Lower lobe of right lung (tissue), 2 donors: ENCODE results near the gene MARCHF2. TPM values are rescaled to one million over a fixed set of nuclear protein-coding genes. Genes with fewer than 3 reads are reported as not detected.
A peak's percentile ranks its signal among the peaks of the same experiment; 100 is the strongest.
"Not testable (repeated sequence)": the region's sequence is repeated elsewhere in the genome, so short reads cannot be mapped to it uniquely, and the experiment has no call there.

Source experiments
- ATAC-seq, 2 donors: fragments of 200-7000 bp; cut with Tn5 transposase; one replicate each; pipeline ENCODE4 v1.9.1; 2020 to 2022; ENCODE audit warnings: mild to moderate bottlenecking in 2 of 2, moderate library complexity in 2 of 2
- DNase-seq: peaks from one replicate; pipeline ENCODE4 v3.0.0-alpha.2; 2020
- H3K27ac ChIP-seq: fragments of 200-600 bp; one replicate; pipeline ENCODE4 v1.8.0; 2022
- H3K27me3 ChIP-seq: fragments of 200-600 bp; one replicate; pipeline ENCODE4 v1.8.0; 2022; ENCODE audit warnings: low read depth
- H3K36me3 ChIP-seq: fragments of 200-600 bp; one replicate; pipeline ENCODE4 v1.8.0; 2022; ENCODE audit warnings: mild to moderate bottlenecking
- H3K4me1 ChIP-seq: fragments of 200-600 bp; one replicate; pipeline ENCODE4 v1.8.0; 2022
- H3K4me3 ChIP-seq: fragments of 200-600 bp; one replicate; pipeline ENCODE4 v1.8.0; 2022; ENCODE audit warnings: mild to moderate bottlenecking
- H3K9me3 ChIP-seq: fragments of 200-600 bp; one replicate; pipeline ENCODE4 v1.8.0; 2022
- intact Hi-C: fragments of 100-400 bp; cut with DNase I; formaldehyde crosslinking; loops from one replicate; pipeline ENCODE4 v1.11.0; 2022
- total RNA-seq: library from RNA; stranded (reverse); fragmentation: NEBNext Ultra II Directional; extraction: Animal tissue kit (Norgen Biotek cat#: 25700); gene quantifications from one replicate; pipeline ENCODE4 v1.2.1, GENCODE V29; 2021
- TF ChIP-seq, protein P1 (sequence below): fragments of 200-600 bp; IDR thresholded peaks from one replicate; pipeline ENCODE4 v1.8.0; 2022; ENCODE audit warnings: antibody characterized with exemption, mild to moderate bottlenecking
- donor health status: DM: no; HTN: yes; CAD: no; lungs with severe emphysema.

The MARCHF2 gene
- total RNA-seq, 1 donor from 2014 or later = 60.1 TPM

DNA sequence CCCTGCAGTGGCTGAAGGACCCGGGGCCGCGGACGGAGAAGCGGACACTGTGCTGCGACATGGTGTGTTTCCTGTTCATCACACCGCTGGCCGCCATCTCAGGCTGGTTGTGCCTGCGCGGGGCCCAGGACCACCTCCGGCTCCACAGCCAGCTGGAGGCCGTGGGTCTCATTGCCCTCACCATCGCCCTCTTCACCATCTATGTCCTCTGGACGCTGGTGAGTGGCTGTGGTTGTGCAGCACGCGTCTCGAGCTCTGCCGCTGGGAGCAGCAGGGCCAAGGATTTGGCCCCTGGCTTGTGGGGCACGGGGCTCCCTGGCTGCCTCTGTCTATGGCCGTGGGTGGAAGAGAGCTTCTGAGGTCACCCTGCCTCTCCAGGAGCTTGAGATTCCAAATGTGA, 17.5 kb downstream of the MARCHF2 start:
- intact Hi-C loops = no loop called here
- TF ChIP-seq, protein P1, sequence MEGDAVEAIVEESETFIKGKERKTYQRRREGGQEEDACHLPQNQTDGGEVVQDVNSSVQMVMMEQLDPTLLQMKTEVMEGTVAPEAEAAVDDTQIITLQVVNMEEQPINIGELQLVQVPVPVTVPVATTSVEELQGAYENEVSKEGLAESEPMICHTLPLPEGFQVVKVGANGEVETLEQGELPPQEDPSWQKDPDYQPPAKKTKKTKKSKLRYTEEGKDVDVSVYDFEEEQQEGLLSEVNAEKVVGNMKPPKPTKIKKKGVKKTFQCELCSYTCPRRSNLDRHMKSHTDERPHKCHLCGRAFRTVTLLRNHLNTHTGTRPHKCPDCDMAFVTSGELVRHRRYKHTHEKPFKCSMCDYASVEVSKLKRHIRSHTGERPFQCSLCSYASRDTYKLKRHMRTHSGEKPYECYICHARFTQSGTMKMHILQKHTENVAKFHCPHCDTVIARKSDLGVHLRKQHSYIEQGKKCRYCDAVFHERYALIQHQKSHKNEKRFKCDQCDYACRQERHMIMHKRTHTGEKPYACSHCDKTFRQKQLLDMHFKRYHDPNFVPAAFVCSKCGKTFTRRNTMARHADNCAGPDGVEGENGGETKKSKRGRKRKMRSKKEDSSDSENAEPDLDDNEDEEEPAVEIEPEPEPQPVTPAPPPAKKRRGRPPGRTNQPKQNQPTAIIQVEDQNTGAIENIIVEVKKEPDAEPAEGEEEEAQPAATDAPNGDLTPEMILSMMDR = no peak
- DNase-seq (no peak), ATAC-seq (no peak)
- no peak overlapping the region for H3K27ac ChIP-seq
- no peaks in the 10 kb centered on the region for H3K27me3 ChIP-seq
- H3K36me3 ChIP-seq = peaks cover 47% of the 10 kb centered on the region
- no peaks in the 10 kb centered on the region for H3K9me3 ChIP-seq
- peaks cover 13% of the 10 kb centered on the region for H3K4me1 ChIP-seq
- H3K4me3 ChIP-seq = no peak overlapping the region

- ATAC-seq = no peak
- no peaks in the 10 kb centered on the region for H3K9me3 ChIP-seq
Measured at GRCh38 chr19:8438236-8438635, 25.1 kb downstream of the MARCHF2 start.

DNA sequence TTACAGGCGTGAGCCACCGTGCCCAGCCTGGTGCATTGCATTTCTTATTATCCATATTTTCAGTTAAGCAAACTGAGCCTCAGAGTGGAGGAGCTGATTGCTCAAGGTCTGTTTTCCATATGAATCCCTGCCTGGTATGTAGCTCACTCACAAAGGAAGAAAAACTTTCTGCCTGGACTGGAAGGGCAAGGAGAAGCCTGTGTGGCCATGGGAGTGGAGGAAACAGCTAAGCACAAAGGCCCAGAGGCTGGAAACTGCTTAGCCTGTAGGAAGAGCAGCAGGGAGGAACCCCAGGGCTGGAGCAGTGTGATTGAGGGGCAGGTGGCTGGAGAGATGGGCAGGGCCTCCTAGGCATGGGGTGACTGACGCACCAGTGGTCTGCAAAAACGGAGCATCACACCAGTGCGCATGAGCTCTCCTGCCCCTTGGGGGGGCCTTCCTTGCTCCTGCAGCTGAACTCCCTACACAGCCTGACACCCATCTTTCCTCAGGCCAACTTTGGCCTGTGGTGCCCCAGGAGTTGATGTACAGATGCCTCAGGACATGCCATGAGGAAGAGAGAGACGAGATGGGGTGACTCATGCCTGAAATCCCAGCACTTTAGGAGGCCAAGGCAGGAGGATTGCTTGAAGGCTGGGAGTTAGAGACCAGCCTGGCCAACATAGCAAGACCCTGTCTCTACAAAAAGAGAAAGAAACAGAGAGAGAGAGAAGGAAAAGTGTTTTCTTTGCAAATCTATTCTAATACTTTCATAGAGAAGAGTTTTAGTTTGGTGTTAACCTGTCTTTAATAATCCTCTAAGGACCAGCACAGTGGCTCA, 28.8 kb downstream of the MARCHF2 start:
- TF ChIP-seq, protein P1 = no peak
- peaks cover 22% of the 10 kb centered on the region for H3K4me1 ChIP-seq
- intact Hi-C loops = no loop called here
- peaks cover 29% of the 10 kb centered on the region for H3K36me3 ChIP-seq
- DNase-seq (no peak), ATAC-seq (no peak)
- no peaks in the 10 kb centered on the region for H3K27me3 ChIP-seq
- no peaks in the 10 kb centered on the region for H3K9me3 ChIP-seq
- no peak overlapping the region for H3K27ac ChIP-seq
- H3K4me3 ChIP-seq = no peak overlapping the region

More at GRCh38 chr19:8438236-8438635, 25.1 kb downstream of the MARCHF2 start:
- Histone ChIP-seq H3K27me3 (no peaks in the 10 kb centered on the region), H3K27ac (no peak overlapping the region), H3K4me3 (no peak overlapping the region), H3K4me1 (peaks cover 13% of the 10 kb centered on the region), H3K36me3 (peaks cover 24% of the 10 kb centered on the region)
- intact Hi-C loops = no loop called here
- TF ChIP-seq, protein P1 = no peak
- no peak for DNase-seq

DNA sequence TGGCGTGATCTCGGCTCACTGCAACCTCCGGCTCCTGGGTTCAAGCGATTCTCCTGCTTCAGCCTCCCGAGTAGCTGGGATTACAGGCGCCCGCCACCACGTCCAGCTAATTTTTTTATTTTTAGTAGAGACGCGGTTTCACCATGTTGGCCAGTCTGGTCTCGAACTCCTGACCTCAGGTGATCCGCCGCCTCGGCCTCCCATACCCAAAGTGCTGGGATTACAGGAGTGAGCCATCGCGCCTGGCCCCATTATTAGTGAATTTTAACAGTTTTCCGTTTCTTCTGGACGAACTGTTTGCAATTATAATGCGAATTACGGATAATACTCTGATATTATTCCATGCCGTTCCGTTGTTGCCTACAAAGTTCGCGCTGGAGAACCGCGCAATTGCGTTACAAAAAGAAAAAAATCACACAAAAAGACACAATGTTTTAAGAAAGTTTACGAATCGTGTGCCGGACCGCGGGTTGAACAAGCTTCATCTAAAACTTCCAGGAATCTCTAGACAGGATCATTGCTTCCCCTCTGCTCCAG, 31.1 kb downstream of the MARCHF2 start:
- DNase-seq = not testable (repeated sequence)

DNA sequence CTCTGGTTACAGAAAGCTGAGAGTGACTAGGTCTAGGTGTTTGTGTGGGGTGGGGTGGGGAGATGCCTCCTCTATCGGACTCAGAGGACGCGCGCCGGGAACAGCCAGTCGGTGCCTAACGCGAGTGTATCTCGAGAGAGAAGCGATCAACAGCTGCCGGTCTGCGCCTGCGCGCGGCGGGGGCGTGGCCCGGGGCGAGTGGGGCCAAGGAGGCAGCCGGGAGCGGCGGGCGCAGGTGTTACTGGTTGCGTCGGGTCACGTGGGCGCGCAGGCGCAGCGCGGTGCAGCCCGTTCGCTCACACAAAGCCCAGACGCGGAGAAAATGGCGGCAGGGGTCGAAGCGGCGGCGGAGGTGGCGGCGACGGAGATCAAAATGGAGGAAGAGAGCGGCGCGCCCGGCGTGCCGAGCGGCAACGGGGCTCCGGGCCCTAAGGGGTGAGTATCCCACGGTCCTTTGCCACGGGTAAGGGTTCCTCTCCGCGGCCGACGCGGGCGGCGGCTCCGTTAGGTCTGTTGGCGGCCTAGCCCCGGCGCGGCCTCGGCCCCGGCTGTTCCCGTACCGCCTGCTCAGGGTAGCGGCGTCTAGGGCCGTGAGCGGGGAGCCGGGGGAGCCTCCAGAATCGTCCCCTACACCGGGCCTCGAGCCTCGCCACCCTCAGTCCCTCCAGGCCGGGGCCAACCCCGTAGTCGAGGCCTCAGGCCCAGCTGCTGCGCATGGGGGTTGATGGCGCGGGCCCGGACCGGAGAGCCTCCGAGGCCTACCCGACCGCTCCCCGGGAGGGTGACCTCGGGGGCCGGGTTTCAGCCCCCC, 31.8 kb downstream of the MARCHF2 start, which contains the start of gene HNRNPM:
TSS of gene HNRNPM (plus strand) at position 299 of the 811 bp plus-strand sequence. CDS start at position 323, 24 bp downstream.
- intact Hi-C loops = no loop called here
- Histone ChIP-seq H3K4me3 (peak within 1 kb of the TSS; percentile 100), H3K27me3 (no peaks in the 10 kb centered on the region), H3K27ac (peak within 1 kb of the TSS; percentile 99), H3K4me1 (peaks cover 49% of the 10 kb centered on the region), H3K9me3 (no peaks in the 10 kb centered on the region), H3K36me3 (peaks cover 15% of the 10 kb centered on the region)
- peak; percentile 100 for DNase-seq
- peak; percentile 99 to 100 for ATAC-seq
- TF ChIP-seq, protein P1 = no peak

More for the DNA sequence above, 31.1 kb downstream of the MARCHF2 start:
- Histone ChIP-seq H3K27ac (peak overlapping the region; percentile 99), H3K36me3 (peaks cover 18% of the 10 kb centered on the region), H3K4me3 (peak overlapping the region; percentile 100), H3K4me1 (peaks cover 45% of the 10 kb centered on the region)
- intact Hi-C loops, ATAC-seq, H3K9me3 ChIP-seq, H3K27me3 ChIP-seq: not testable (repeated sequence)
